ENCODE measurements around the gene ZNRF2.

Gene ZNRF2

DNA sequence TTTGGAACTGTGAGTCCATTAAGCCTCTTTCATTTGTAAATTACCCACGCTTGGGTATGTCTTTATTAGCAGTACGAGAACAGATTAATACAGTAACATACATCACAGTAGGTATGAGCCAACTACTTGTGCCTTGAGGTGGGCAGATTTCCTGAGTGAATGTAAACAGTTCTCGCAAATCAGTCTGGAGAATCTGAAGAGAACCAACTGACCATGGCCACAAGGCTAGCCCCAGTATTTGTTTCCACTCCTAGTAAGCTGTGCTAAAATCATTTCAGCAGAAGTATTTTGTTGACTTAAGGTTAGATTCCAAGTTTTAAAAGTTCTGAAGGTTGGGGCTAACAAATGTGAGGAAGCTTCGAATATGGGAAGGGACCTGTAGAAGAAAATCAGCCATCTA lies 111.3 kb downstream of the ZNRF2 start:
- 0 out of 2 replicates have a peak, but pooled peaks cover 5% of the 10 kb centered on the region for H3F3A ChIP-seq (ENCODE audit: insufficient read depth)
- no peaks in the 10 kb centered on the region for H3K79me2 ChIP-seq (ENCODE audit: insufficient read depth, low read length)
- H3K36me3 ChIP-seq (ENCODE audit: low read length) = no peaks in the 10 kb centered on the region
- TF ChIP-seq EZH2phosphoT487 (conservative IDR thresholded peaks at IDR 0.05; ENCODE audit: low read length) = no peak
- TF ChIP-seq, protein P1, sequence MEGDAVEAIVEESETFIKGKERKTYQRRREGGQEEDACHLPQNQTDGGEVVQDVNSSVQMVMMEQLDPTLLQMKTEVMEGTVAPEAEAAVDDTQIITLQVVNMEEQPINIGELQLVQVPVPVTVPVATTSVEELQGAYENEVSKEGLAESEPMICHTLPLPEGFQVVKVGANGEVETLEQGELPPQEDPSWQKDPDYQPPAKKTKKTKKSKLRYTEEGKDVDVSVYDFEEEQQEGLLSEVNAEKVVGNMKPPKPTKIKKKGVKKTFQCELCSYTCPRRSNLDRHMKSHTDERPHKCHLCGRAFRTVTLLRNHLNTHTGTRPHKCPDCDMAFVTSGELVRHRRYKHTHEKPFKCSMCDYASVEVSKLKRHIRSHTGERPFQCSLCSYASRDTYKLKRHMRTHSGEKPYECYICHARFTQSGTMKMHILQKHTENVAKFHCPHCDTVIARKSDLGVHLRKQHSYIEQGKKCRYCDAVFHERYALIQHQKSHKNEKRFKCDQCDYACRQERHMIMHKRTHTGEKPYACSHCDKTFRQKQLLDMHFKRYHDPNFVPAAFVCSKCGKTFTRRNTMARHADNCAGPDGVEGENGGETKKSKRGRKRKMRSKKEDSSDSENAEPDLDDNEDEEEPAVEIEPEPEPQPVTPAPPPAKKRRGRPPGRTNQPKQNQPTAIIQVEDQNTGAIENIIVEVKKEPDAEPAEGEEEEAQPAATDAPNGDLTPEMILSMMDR (IDR thresholded peaks at IDR 0.05; ENCODE audit: insufficient read depth, low read length, poor library complexity, severe bottlenecking) = no peak
- no peak overlapping the region for H3K27ac ChIP-seq (ENCODE audit: low read depth, low read length)
- H4K20me1 ChIP-seq (ENCODE audit: low read depth, low read length) = no peaks in the 10 kb centered on the region
- H3K9me3 ChIP-seq (ENCODE audit: insufficient read depth, low read length) = no peaks in the 10 kb centered on the region
- H3K9me2 ChIP-seq (replicated peaks; ENCODE audit: insufficient read depth, low read length) = no peaks in the 10 kb centered on the region
- no peak overlapping the region for H3K9ac ChIP-seq (ENCODE audit: low read length)
- H2AFZ ChIP-seq (ENCODE audit: low read depth, low read length, severe bottlenecking) = no peak overlapping the region
- H3K4me3 ChIP-seq (ENCODE audit: insufficient read depth, low read length, poor library complexity, severe bottlenecking) = no peak overlapping the region
- no peak overlapping the region for H3K4me2 ChIP-seq (ENCODE audit: low read depth, low read length, poor library complexity, severe bottlenecking)
- H3K27me3 ChIP-seq (ENCODE audit: low read length) = no peaks in the 10 kb centered on the region

DNA sequence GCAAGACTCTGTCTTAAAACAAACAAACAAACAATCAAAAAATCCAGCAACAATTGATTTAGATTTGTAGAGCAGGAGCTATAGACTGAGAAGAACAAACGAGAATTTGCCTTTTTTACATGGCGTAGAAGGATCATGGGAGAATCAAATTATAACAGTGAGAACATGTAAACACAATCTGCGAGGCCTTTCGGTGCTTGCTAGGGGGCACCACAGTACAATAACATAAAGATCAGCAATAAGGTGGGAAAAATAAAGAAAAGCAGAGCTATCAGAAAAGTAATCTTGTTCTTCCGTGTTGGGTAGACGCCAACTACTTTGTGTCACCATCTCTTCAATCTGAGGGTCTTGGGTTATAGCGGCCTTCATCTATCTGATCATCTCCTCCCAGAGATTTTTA lies 112.0 kb downstream of the ZNRF2 start:
- no peak overlapping the region for H3K4me2 ChIP-seq (ENCODE audit: low read depth, low read length, poor library complexity, severe bottlenecking)
- no peaks in the 10 kb centered on the region for H3K27me3 ChIP-seq (ENCODE audit: low read length)
- H4K20me1 ChIP-seq (ENCODE audit: low read depth, low read length) = no peaks in the 10 kb centered on the region
- H3K9me3 ChIP-seq (ENCODE audit: insufficient read depth, low read length) = no peaks in the 10 kb centered on the region
- no peaks in the 10 kb centered on the region for H3K36me3 ChIP-seq (ENCODE audit: low read length)
- H3K9ac ChIP-seq (ENCODE audit: low read length) = no peak overlapping the region
- H2AFZ ChIP-seq (ENCODE audit: low read depth, low read length, severe bottlenecking) = no peak overlapping the region
- H3K9me2 ChIP-seq (replicated peaks; ENCODE audit: insufficient read depth, low read length) = no peaks in the 10 kb centered on the region
- 0 out of 2 replicates have a peak, but pooled peaks cover 5% of the 10 kb centered on the region for H3F3A ChIP-seq (ENCODE audit: insufficient read depth)
- H3K4me3 ChIP-seq (ENCODE audit: insufficient read depth, low read length, poor library complexity, severe bottlenecking) = no peak overlapping the region
- no peak overlapping the region for H3K27ac ChIP-seq (ENCODE audit: low read depth, low read length)
- H3K79me2 ChIP-seq (ENCODE audit: insufficient read depth, low read length) = no peaks in the 10 kb centered on the region
- TF ChIP-seq, protein P1 (IDR thresholded peaks at IDR 0.05; ENCODE audit: insufficient read depth, low read length, poor library complexity, severe bottlenecking) = peak; percentile 42
- TF ChIP-seq EZH2phosphoT487 (conservative IDR thresholded peaks at IDR 0.05; ENCODE audit: low read length) = no peak

- Histone ChIP-seq H3K4me2 (ENCODE audit: low read depth, low read length, poor library complexity, severe bottlenecking) (no peak overlapping the region), H3K9me2 (replicated peaks; ENCODE audit: insufficient read depth, low read length) (no peaks in the 10 kb centered on the region), H3K36me3 (ENCODE audit: low read length) (no peaks in the 10 kb centered on the region), H4K20me1 (ENCODE audit: low read depth, low read length) (no peaks in the 10 kb centered on the region), H3K27me3 (ENCODE audit: low read length) (no peaks in the 10 kb centered on the region), H2AFZ (ENCODE audit: low read depth, low read length, severe bottlenecking) (no peak overlapping the region), H3F3A (ENCODE audit: insufficient read depth) (no peaks in the 10 kb centered on the region), H3K4me3 (ENCODE audit: insufficient read depth, low read length, poor library complexity, severe bottlenecking) (no peak overlapping the region), H3K27ac (ENCODE audit: low read depth, low read length) (no peak overlapping the region), H3K79me2 (ENCODE audit: insufficient read depth, low read length) (no peaks in the 10 kb centered on the region), H3K9me3 (ENCODE audit: insufficient read depth, low read length) (no peaks in the 10 kb centered on the region), H3K9ac (ENCODE audit: low read length) (no peak overlapping the region)
- TF ChIP-seq, protein P1 (IDR thresholded peaks at IDR 0.05; ENCODE audit: insufficient read depth, low read length, poor library complexity, severe bottlenecking) = no peak
- no peak for TF ChIP-seq EZH2phosphoT487 (conservative IDR thresholded peaks at IDR 0.05; ENCODE audit: low read length)
These were observed 119.1 kb downstream of the ZNRF2 start for GRCh38 chr7:30403477-30403876.

All from SU-DHL-6 (cell line).